ENCODE results near the gene KRTAP10-11.

KRTAP10-11 gene

GRCh38 chr21:44671911-44672310 lies 25.7 kb downstream of the KRTAP10-11 start:
- TF ChIP-seq CTCF (IDR thresholded peaks at IDR 0.05; ENCODE audit: borderline replicate concordance, control extremely low read depth, extremely low read depth, insufficient read depth, missing control alignments): no peak
- in situ Hi-C loops (cut with MboI; ENCODE audit: low sequenced_read_pairs, unreplicated experiment): no loop called here
- DNase-seq (ENCODE audit: low spot score): no peak

DNA sequence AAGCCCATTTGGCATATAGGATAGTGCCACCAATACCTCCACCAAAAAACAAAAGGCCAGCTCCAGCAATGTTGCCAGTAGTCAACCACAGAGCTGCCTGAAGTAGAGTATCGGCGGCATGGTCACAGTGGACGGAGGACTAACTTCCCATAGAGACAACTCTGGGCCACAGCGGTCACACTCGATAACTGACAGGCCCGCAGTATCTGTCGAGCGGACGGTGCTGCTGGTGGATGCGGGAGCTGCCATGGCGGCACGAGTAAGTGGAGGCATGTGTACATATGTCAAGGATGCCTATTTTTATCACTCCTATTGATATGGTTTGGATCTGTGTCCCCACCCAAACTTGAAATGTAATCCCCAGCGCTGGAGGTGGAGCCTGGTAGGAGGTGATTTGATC lies 31.7 kb downstream of the KRTAP10-11 start:
- TF ChIP-seq CTCF (IDR thresholded peaks at IDR 0.05; ENCODE audit: borderline replicate concordance, control extremely low read depth, extremely low read depth, insufficient read depth, missing control alignments): no peak
- DNase-seq (ENCODE audit: low spot score): no peak
- in situ Hi-C loops (cut with MboI; ENCODE audit: low sequenced_read_pairs, unreplicated experiment): no loop called here

- no peak for DNase-seq (ENCODE audit: low spot score)
- TF ChIP-seq CTCF (IDR thresholded peaks at IDR 0.05; ENCODE audit: borderline replicate concordance, control extremely low read depth, extremely low read depth, insufficient read depth, missing control alignments): no peak
- in situ Hi-C loops (cut with MboI; ENCODE audit: low sequenced_read_pairs, unreplicated experiment): no loop called here
These were observed 34.9 kb downstream of the KRTAP10-11 start for GRCh38 chr21:44681152-44681551.

GRCh38 chr21:44681861-44682579 lies 35.8 kb downstream of the KRTAP10-11 start, which contains the start of gene KRTAP12-1:
TSS of gene KRTAP12-1 (minus strand) at chr21:44682163. CDS start at chr21:44682123, 40 bp downstream.
- DNase-seq (ENCODE audit: low spot score): no peak
- in situ Hi-C loops (cut with MboI; ENCODE audit: low sequenced_read_pairs, unreplicated experiment): no loop called here
- TF ChIP-seq CTCF (IDR thresholded peaks at IDR 0.05; ENCODE audit: borderline replicate concordance, control extremely low read depth, extremely low read depth, insufficient read depth, missing control alignments): no peak

DNA sequence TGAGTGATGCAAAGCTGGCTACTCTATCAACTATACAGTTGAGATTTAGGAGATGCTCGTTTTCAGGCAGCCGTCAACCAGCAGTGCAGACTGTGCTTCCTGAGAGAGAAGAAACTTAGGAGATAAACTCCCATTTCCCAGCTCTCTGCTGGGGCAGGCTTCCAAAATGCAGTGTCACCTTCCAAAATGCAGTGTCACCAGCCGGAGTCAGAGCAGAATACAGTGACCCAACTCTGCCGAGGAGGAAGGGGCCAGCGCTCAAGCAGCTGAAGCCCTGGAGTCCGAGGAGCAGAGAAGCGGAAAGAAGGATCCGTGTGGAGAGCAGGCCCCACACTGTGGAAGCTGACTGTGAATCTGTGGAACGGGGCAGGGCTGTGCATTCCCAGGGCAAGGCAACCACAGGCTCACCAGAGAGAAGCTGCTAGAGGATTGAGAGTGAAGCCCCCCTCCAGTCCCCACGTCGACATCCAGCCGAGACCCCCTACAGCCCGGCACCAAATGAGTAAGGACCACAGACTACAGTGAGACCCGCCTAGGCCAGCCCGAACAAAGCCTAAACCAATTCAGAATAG lies 36.5 kb downstream of the KRTAP10-11 start:
- TF ChIP-seq CTCF (IDR thresholded peaks at IDR 0.05; ENCODE audit: borderline replicate concordance, control extremely low read depth, extremely low read depth, insufficient read depth, missing control alignments): no peak
- no peak for DNase-seq (ENCODE audit: low spot score)
- in situ Hi-C loops (cut with MboI; ENCODE audit: low sequenced_read_pairs, unreplicated experiment): no loop called here

GRCh38 chr21:44684077-44684476 lies 37.9 kb downstream of the KRTAP10-11 start:
- TF ChIP-seq CTCF (IDR thresholded peaks at IDR 0.05; ENCODE audit: borderline replicate concordance, control extremely low read depth, extremely low read depth, insufficient read depth, missing control alignments): no peak
- in situ Hi-C loops (cut with MboI; ENCODE audit: low sequenced_read_pairs, unreplicated experiment): no loop called here
- DNase-seq (ENCODE audit: low spot score): no peak

Data from GM13976 (cell line).